ENCODE results near the gene USP25.

DNA sequence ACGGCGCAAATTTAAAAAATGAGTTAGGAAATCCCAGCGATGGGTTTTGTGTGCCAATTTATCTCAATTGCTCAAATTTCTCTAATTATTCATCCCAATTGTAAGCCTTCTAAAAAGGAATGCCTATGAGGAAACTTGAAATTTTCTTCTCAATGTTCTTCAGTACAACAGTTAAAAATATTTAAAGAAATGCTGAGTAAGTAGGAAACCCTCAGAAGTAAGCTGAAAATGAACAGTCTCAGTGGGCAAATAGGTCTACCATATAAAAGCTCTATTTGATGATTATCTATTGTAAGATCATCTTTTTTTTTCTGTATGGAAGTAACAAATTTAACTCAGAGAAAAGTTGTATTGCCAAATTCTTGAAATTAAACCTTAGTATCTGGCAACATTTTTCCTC is 1.7 kb upstream of the USP25 start:
- TF ChIP-seq, protein P1, sequence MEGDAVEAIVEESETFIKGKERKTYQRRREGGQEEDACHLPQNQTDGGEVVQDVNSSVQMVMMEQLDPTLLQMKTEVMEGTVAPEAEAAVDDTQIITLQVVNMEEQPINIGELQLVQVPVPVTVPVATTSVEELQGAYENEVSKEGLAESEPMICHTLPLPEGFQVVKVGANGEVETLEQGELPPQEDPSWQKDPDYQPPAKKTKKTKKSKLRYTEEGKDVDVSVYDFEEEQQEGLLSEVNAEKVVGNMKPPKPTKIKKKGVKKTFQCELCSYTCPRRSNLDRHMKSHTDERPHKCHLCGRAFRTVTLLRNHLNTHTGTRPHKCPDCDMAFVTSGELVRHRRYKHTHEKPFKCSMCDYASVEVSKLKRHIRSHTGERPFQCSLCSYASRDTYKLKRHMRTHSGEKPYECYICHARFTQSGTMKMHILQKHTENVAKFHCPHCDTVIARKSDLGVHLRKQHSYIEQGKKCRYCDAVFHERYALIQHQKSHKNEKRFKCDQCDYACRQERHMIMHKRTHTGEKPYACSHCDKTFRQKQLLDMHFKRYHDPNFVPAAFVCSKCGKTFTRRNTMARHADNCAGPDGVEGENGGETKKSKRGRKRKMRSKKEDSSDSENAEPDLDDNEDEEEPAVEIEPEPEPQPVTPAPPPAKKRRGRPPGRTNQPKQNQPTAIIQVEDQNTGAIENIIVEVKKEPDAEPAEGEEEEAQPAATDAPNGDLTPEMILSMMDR (IDR thresholded peaks at IDR 0.05) = no peak
- no peak for TF ChIP-seq POLR2A (IDR thresholded peaks at IDR 0.05)
